Measurements from ENCODE around the gene OR7D2.

OR7D2 gene

GRCh38 chr19:9149997-9150396, 28.8 kb upstream of the OR7D2 start:
- Histone ChIP-seq H4K20me1 (ENCODE audit: insufficient read depth) (no peaks in the 10 kb centered on the region), H3K4me1 (ENCODE audit: low read depth, poor library complexity, severe bottlenecking) (no peaks in the 10 kb centered on the region), H3K4me2 (no peak overlapping the region), H3K27ac (no peak overlapping the region), H3K4me3 (IDR thresholded peaks at IDR 0.05; ENCODE audit: insufficient read depth, low read depth, low read length) (no peak overlapping the region), H3K36me3 (ENCODE audit: insufficient read depth) (peaks cover 13% of the 10 kb centered on the region; the same call in 1 of the 2 replicates), H3K79me2 (ENCODE audit: insufficient read depth, low read depth) (peaks cover 70% of the 10 kb centered on the region; the same call in 1 of the 2 replicates), H2AFZ (ENCODE audit: low read depth) (no peak overlapping the region), H3K27me3 (ENCODE audit: insufficient read depth, low read depth) (no peaks in the 10 kb centered on the region), H3K9ac (no peak overlapping the region)
- TF ChIP-seq CTCF (conservative IDR thresholded peaks at IDR 0.05; ENCODE audit: low read depth, low read length) = no peak

- no peak overlapping the region for H3K27ac ChIP-seq
- H3K79me2 ChIP-seq (ENCODE audit: insufficient read depth, low read depth) = peaks cover 63% of the 10 kb centered on the region; the same call in 1 of the 2 replicates
These were observed 28.1 kb upstream of the OR7D2 start for GRCh38 chr19:9150650-9151049.

GRCh38 chr19:9151367-9151766, 27.4 kb upstream of the OR7D2 start:
- Histone ChIP-seq H3K4me3 (IDR thresholded peaks at IDR 0.05; ENCODE audit: insufficient read depth, low read depth, low read length) (no peak overlapping the region), H3K36me3 (ENCODE audit: insufficient read depth) (peaks cover 13% of the 10 kb centered on the region; the same call in 1 of the 2 replicates), H2AFZ (ENCODE audit: low read depth) (no peak overlapping the region), H3K4me2 (no peak overlapping the region), H3K27ac (no peak overlapping the region), H3K79me2 (ENCODE audit: insufficient read depth, low read depth) (peaks cover 58% of the 10 kb centered on the region; the same call in 1 of the 2 replicates), H3K9ac (no peak overlapping the region), H4K20me1 (ENCODE audit: insufficient read depth) (no peaks in the 10 kb centered on the region), H3K27me3 (ENCODE audit: insufficient read depth, low read depth) (no peaks in the 10 kb centered on the region), H3K4me1 (ENCODE audit: low read depth, poor library complexity, severe bottlenecking) (no peaks in the 10 kb centered on the region)
- no peak for TF ChIP-seq CTCF (conservative IDR thresholded peaks at IDR 0.05; ENCODE audit: low read depth, low read length)

More at GRCh38 chr19:9150650-9151049, 28.1 kb upstream of the OR7D2 start:
- Histone ChIP-seq H3K27me3 (ENCODE audit: insufficient read depth, low read depth) (no peaks in the 10 kb centered on the region), H3K4me1 (ENCODE audit: low read depth, poor library complexity, severe bottlenecking) (no peaks in the 10 kb centered on the region), H3K9ac (no peak overlapping the region), H3K36me3 (ENCODE audit: insufficient read depth) (peaks cover 13% of the 10 kb centered on the region; the same call in 1 of the 2 replicates), H4K20me1 (ENCODE audit: insufficient read depth) (no peaks in the 10 kb centered on the region), H3K4me3 (IDR thresholded peaks at IDR 0.05; ENCODE audit: insufficient read depth, low read depth, low read length) (no peak overlapping the region), H3K4me2 (no peak overlapping the region), H2AFZ (ENCODE audit: low read depth) (no peak overlapping the region)
- no peak for TF ChIP-seq CTCF (conservative IDR thresholded peaks at IDR 0.05; ENCODE audit: low read depth, low read length)

GRCh38 chr19:9155591-9155990, 23.2 kb upstream of the OR7D2 start:
- H3K4me3 ChIP-seq (IDR thresholded peaks at IDR 0.05; ENCODE audit: insufficient read depth, low read depth, low read length) = no peak overlapping the region
- no peak overlapping the region for H2AFZ ChIP-seq (ENCODE audit: low read depth)
- no peak overlapping the region for H3K27ac ChIP-seq
- H3K36me3 ChIP-seq (ENCODE audit: insufficient read depth) = peaks cover 24% of the 10 kb centered on the region; the same call in 1 of the 2 replicates
- H4K20me1 ChIP-seq (ENCODE audit: insufficient read depth) = no peaks in the 10 kb centered on the region
- no peaks in the 10 kb centered on the region for H3K4me1 ChIP-seq (ENCODE audit: low read depth, poor library complexity, severe bottlenecking)
- H3K79me2 ChIP-seq (ENCODE audit: insufficient read depth, low read depth) = peaks cover 20% of the 10 kb centered on the region; the same call in 1 of the 2 replicates
- H3K9ac ChIP-seq = no peak overlapping the region
- no peak for TF ChIP-seq CTCF (conservative IDR thresholded peaks at IDR 0.05; ENCODE audit: low read depth, low read length)
- H3K4me2 ChIP-seq = no peak overlapping the region
- no peaks in the 10 kb centered on the region for H3K27me3 ChIP-seq (ENCODE audit: insufficient read depth, low read depth)
